HG03095 (cell line): Measurements from ENCODE around the gene P4HA2.

Experiments used
- ATAC-seq: cut with Tn5 transposase; IDR thresholded peaks from one replicate; pipeline ENCODE4 v1.9.1; 2021; ENCODE audit warnings: moderate library complexity; ENCODE audit not compliant: unreplicated experiment

P4HA2 gene

GRCh38 chr5:132225165-132226032 lies 2.3 kb downstream of the P4HA2 start:
- ATAC-seq, result no peak

DNA sequence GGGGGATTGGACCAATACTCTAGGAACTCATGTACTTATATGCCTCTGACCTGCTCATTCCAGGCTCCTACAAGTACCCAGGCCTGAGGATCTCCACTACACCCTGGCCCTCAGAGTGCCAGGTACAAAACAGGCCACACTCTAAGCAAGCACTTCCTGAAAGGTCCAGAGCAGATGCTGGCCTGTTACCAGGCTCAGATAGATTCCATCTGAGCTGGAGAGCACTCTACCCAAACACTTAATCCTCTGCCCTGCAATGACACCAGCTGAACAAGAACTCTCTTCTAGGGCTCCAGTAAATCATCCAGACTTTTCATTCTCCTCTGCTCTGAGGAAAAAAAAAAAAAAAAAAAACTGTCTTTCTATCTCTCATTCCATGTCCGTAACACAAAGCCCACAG lies 2.9 kb downstream of the P4HA2 start:
- ATAC-seq, result no peak

DNA sequence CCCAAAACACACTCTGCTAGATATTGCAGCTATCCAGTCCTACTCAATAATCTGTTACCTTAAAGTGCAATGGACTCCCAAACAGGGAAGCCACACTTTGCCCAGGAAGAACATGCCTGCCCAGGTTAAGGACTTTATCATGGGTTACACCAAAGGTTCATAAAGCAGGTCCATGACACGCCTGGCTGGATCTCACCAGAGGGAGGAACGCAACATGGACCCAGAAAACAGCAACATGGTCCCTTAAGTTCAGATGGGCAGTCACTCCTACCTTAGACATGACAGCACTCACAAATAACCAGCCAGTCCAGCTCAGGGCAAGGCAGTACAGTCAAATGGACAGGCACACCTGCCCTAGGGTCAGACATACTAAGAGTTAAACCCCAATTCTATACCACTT lies 3.8 kb downstream of the P4HA2 start:
- no peak for ATAC-seq

DNA sequence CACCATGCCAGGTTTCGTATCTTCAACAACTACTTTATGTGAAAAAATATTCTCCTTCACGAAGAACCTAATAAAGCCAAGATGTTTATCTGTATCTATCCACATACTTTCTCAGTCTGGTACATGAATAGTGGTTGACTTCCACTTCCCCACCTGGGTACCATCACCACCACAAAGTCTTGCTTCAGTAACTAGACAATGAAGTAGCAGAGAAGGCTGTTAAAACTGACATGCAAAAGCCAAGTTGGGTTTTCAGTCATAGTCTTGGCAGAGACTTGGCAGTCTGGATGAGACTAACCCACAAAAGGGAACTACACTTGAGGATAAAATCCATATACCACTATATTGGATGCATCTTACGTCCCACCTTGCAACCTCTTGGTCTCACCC lies 5.0 kb downstream of the P4HA2 start:
- ATAC-seq, result no peak

GRCh38 chr5:132221781-132222648 lies 5.6 kb downstream of the P4HA2 start:
- no peak for ATAC-seq

DNA sequence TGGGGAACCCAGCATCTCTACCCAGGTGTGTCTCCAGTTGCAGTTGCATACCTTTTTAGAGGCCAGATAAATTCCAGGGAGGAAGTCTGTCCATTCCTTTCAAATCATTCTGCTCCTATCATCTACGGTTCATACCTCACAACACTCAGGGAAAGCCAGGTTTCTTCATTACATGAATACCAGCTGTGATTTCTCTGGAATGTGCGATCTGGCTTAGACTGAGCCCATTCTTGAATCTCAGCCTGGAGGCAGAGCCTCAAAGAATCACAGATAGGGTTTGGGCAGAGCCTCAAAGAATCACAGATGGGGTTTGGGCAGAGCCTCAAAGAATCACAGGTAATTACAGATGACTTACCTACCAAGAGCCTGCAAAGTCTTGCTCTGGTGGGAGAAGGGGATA lies 7.2 kb downstream of the P4HA2 start:
- ATAC-seq, result no peak

DNA sequence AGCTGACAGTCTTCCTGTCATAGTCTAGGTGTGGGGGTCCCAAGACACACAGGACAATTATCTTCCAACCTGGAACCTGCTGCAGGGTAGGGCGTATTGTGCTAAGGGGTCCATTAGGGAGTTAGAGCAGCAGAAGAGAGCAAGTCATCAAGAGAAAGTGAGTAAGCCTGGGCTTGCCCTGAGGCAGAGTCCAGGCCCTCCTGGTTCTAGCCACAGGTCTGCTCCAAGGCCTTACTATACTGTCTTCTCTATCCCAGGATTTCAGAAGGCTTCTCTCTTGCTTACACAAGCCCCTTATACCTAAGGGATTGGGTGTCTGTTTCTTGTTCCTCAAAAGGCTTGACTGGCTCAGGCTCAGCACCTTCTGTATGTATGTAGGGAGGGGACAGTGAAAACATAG lies 7.7 kb downstream of the P4HA2 start:
- ATAC-seq, result no peak

DNA sequence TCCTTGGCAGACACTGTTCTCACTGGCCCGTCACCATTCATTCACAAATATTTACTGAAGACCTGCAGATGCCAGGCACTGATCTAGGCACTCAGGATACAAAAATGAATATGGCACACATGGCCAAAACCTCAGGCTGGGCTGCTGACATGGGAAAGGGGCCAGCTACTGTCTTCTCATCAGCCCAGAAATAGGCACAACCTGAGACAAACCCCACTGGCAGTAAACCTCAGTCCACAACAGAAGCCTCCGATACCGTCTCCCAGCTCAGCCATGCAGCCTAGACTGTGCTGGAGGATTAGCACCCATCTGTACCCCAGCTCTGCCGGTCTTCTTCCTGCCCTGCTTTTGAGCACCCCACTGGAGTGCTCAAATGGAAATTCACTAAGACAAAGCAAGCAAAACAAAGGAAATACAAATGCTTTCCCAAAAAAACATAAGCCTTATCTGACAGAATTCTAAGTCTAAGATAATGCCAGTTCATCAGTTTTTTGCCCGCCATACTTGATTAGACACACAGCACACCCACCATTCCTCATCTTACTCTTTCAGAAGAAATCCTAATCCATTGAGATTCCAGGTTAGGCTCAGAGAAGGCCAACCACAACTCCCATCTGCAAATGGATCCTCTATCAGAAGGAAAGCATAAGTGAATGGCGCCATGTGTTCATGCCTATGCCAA lies 8.2 kb downstream of the P4HA2 start:
- ATAC-seq, result no peak

GRCh38 chr5:132218321-132218720 lies 9.3 kb downstream of the P4HA2 start:
- no peak for ATAC-seq

GRCh38 chr5:132215329-132215728 lies 12.3 kb downstream of the P4HA2 start:
- ATAC-seq, result no peak

DNA sequence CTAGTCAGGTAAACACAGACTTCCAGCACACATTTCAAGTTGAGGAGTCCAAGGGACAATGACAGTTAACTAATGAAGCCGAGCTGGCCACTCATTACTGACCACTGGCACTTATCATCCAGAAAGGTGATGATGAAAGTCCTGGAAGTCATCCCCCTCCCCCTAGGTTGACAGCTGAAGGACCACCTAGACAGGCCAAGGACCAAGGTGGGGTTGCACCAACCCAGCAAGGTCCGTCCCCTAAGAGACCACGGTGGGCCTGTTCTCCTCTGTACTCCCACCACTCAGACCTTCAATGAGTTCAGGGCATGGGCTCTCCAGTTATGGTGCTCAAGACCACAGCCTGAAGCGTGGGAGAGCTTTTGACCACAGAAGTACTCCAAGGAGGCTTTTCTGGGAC lies 13.2 kb downstream of the P4HA2 start:
- no peak for ATAC-seq

GRCh38 chr5:132213666-132214065 lies 14.0 kb downstream of the P4HA2 start:
- ATAC-seq, result no peak

- ATAC-seq, result no peak
These were observed 15.9 kb downstream of the P4HA2 start for GRCh38 chr5:132211787-132212186.

DNA sequence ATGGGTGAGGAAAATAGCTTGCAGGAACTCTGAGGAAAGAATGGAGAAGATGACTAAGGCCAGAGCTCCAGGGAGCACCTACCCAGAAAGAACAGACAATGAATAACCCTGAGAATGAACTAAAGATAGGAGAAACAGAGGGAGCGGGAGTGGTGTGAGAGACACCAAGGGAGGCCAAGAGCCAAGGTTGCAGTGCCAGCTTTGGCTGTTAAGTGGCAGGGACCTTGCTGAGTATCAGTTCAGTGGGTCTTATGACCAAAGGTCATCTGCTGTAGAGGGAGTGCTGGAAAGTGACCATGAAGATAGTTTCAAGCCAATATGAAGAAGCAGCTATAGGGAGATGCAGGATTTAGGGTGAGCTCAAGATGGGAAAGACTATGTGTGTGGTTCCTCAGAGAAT lies 16.7 kb downstream of the P4HA2 start:
- ATAC-seq, result no peak

- ATAC-seq, result no peak
These were observed 17.6 kb downstream of the P4HA2 start for GRCh38 chr5:132209901-132210545.

GRCh38 chr5:132209131-132209530 lies 18.5 kb downstream of the P4HA2 start:
- ATAC-seq, result no peak

DNA sequence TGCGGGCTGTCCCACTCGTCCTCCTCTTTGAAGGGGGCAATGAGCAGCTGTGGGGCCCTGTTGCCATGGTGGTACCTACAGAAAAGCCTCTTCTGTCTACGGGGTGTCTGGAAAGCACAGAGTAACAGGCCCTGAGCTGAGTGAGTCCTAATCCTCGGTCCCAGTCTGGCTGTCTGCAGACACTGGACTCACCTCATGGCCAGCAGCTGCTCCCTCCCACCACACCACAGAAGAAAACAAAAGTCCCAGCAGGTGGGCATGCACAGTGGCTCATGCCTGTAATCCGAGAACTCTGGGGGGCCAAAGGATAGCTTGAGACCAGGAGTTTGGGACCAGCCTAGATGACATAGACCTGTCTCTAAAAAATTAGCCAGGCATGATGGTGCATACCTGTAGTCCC lies 19.9 kb downstream of the P4HA2 start:
- ATAC-seq, result no peak

GRCh38 chr5:132206782-132207181 lies 20.9 kb downstream of the P4HA2 start:
- ATAC-seq, result no peak

DNA sequence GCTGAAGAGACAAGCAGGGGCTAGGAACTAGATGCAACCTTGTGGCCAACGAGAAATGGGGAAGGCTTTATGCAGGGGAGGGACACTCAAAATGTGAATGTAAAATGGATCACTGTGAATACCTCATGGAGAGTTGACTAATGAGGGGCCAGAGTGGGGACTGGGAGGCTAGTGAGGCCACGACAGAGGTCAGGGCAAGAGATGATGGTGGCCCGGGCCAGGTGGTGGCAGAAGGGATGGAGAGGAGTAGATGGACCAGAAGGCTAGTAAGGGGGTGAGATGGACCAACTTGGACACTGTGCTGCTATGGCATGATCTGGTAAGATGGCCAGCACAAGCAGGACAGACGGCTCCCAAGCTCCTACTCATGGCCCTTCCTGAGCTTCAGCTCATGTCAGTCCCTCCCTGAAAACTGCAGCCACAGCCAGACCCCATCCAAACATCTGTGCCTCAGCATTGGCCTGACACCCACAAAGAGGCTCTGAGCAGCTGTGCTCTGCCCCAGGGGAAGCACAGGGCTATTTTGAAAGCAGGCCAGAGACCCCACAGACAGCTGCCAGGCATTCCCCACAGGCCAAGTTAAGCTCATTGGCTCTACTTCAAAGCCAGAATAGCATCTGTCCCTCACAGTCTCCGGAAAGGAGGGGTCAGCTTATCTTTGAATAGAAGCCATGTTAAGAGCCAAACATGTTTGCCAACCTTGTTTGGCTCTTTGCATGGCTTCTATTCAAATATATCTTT lies 22.1 kb downstream of the P4HA2 start:
- no peak for ATAC-seq

GRCh38 chr5:132204371-132205135 lies 23.1 kb downstream of the P4HA2 start:
- no peak for ATAC-seq
